Stimulated activated CD4-positive, alpha-beta T cell treated with anti-CD3 and anti-CD28 coated beads, Interleukin-15, amount 100 ng/mL, for 48 hours (primary cell): Measurements from ENCODE around the gene ADIPOR2.

ENCODE experiments used
- DNase-seq, 2 donors: peaks; one replicate each; pipeline ENCODE4 v3.0.0-alpha.2; 2020; ENCODE audit warnings: low read depth in 2 of 2

ADIPOR2 gene, protein sequence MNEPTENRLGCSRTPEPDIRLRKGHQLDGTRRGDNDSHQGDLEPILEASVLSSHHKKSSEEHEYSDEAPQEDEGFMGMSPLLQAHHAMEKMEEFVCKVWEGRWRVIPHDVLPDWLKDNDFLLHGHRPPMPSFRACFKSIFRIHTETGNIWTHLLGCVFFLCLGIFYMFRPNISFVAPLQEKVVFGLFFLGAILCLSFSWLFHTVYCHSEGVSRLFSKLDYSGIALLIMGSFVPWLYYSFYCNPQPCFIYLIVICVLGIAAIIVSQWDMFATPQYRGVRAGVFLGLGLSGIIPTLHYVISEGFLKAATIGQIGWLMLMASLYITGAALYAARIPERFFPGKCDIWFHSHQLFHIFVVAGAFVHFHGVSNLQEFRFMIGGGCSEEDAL

GRCh38 chr12:1690578-1691122, at the start of gene ADIPOR2:
ADIPOR2 (plus strand) TSS chr12:1691070; CDS start chr12:1754344, 63,274 bp downstream.
- peak; percentile 90 to 92 for DNase-seq

DNA sequence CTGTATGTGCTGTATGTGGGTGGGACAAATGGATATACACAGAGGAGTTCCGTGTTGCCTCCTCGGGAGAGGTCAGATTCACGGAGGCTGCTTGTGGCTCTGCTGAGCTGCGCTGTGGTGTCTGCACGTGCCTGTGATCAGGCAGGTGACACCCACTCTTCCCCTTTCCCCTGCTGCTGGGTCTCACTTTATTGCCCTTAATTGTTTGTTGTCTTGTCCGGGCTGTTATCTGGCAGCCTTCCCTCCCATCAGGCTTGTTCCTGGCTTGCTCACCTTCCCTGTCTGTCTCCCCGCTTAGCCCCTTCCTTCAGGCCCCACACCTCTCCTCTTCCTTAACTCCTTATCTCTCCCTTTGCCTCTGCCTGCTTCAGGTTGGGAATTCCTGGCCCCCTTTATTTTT, 48.4 kb upstream of the ADIPOR2 start:
- DNase-seq: no peak

DNA sequence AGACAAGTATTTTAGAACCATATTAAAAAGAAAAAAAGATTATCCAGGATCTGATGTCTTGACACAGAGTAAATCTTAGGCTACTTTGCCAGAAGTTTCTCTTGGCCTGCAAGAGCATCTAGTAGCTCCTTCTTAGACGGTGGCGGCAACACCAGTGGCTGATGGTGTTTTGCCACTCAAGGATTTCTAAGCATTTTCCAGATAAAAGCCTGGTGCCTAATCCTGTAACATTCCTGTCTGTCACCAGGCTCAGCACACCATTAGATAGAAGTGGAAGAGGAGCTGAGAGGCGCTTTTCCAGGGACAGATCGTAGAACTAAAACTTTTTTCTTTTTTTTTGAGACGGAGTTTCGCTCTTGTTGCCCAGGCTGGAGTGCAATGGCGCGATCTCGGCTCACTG, 47.8 kb upstream of the ADIPOR2 start:
- DNase-seq: no peak

DNA sequence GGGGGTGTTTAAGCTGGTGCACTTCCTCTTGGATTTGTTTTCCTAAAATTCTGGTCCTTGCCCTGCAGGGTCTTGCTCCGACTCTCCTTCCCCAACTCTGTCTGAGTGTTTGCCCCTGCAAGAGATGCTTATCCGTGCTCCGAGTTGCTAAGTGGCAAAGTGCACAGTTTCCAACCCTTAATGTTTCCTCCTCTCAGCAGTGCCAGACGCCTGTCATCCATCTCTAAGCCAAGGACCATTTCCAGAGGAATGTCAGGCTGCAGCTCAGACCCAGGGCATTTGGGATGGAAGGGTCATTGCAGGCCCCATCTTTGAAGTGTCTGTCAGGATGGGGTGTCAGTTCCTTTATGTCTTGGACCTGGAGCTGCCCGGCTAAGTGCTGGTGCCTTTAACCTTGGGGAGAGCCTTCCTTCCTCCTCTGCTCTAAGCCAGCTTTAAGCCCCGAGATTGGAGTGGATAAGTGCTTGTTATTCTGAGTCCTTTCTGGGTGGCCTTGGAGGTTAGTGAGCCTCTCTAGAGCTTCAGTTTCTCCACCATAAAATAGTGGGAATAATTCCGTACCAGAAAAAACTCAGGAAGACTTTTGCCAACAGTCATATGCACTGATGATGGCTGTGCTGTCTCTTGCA, 46.9 kb upstream of the ADIPOR2 start:
- DNase-seq: no peak

GRCh38 chr12:1644534-1645438, 46.1 kb upstream of the ADIPOR2 start:
- no peak for DNase-seq

GRCh38 chr12:1645819-1646218, 45.1 kb upstream of the ADIPOR2 start:
- DNase-seq: no peak

DNA sequence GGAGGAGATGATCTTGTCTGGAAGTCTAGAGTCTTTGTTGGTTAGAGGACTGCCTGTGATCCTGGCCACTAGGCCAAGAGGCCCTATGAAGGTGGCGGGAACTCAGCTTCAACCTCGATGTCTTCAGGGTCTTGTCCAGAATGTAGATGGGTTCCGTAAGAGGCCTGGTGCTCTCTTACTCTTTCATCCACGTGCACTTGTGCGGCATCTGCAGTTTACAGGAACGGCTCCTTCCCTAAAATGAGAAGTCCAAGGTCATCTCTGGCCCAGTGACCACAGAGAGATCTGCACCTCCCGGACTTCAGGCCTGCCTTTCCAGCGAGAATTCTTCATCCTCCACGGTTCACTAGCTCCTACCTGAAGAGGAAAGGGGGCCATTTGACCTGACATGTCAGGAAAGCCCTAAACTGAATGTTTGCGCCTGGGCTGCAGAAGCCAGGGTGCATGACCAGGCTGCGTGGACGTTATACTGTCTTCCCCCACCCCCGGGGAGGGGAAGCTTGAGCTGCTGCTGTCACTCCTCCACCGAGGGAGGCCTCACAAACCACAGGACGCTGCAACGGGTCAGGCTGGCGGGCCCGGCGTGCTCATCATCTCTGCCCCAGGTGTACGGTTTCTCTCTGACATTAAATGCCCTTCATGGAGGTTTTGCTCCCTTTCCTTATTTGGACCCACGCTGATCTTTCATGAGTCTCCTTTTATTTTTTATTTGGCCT, 44.1 kb upstream of the ADIPOR2 start:
- no peak for DNase-seq

DNA sequence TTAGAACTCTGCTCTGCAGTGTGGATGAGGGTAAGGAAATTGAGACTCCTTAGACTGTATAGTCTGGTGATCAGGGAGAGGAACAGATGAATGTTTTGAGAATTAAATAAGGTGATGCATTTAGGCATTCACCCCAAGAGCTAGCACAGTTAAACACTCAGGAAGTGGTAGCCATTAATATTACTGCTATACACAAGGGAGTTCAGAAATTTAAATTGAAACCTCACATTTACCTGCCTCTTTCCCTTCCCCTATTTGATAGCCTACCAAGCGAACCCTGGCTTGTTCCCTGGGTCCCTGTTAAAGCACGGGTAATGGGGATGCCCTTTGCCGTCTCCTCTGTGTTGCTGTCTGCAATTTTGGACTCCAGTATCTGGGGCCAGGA, 43.6 kb upstream of the ADIPOR2 start:
- no peak for DNase-seq

GRCh38 chr12:1650260-1650977, 40.5 kb upstream of the ADIPOR2 start:
- DNase-seq: no peak

GRCh38 chr12:1650978-1651361, 39.9 kb upstream of the ADIPOR2 start:
- DNase-seq: no peak

- no peak for DNase-seq
Observed at GRCh38 chr12:1651946-1652345, 38.9 kb upstream of the ADIPOR2 start.

- no peak for DNase-seq
Observed at GRCh38 chr12:1655225-1655788, 35.6 kb upstream of the ADIPOR2 start.

- DNase-seq: no peak
Observed at GRCh38 chr12:1656902-1657301, 34.0 kb upstream of the ADIPOR2 start.

GRCh38 chr12:1657688-1658087, 33.2 kb upstream of the ADIPOR2 start:
- DNase-seq: no peak

- no peak for DNase-seq
Observed at GRCh38 chr12:1660304-1661187, 30.3 kb upstream of the ADIPOR2 start.

- DNase-seq: peak; percentile 75 to 79
Observed at GRCh38 chr12:1661553-1662335, 29.1 kb upstream of the ADIPOR2 start.

DNA sequence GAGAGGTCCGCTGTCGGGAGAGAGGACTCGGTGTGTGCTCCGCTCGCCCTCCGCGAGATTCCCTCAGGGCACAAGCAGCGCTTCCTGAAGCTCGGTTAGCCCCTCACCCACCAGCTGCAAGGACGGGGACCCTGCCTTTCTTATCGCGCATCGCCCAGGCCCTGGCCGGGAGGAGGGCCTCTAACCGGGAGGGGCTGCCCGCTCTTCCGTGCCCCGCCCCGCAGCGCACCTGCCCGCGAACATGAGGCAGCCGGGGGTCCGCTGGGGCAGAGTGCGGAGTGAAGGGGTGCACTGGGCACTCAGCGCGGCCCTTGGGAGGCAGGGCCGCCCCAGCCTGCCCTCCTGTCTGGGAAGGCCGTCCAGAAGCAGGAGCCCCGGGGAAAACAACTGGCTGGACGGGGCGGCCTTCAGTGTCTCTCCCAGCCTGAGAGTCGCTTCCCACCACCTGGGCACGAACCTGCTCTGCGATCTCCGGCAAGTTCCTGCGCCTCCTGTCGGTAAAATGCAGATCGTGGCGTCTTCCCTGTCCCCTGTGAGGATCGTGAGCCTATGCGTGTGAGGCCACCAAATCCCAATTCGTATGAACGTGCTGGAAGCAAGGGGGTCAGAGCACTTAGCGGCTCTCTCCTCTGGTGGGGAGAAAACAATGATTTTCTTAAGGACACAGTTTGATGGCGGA, 28.0 kb upstream of the ADIPOR2 start:
- DNase-seq: no peak
